GM19193 (cell line): Measurements from ENCODE around the gene ADAMTS13.

Experiments
- POLR2A ChIP-seq: IDR thresholded peaks from 4 replicates; pipeline ENCODE4 v1.6.1; 2011; ENCODE audit not compliant: insufficient read depth, insufficient read length; ENCODE audit errors: extremely low read depth

ADAMTS13 gene

GRCh38 chr9:133468777-133469421 is 46.7 kb downstream of the ADAMTS13 start:
- no peak for TF ChIP-seq POLR2A

- TF ChIP-seq POLR2A, result peak; percentile 22
Measured at GRCh38 chr9:133470427-133470924, 48.3 kb downstream of the ADAMTS13 start.

- no peak for TF ChIP-seq POLR2A
Measured at GRCh38 chr9:133470988-133471387, 48.8 kb downstream of the ADAMTS13 start.

GRCh38 chr9:133471551-133472276 is 49.5 kb downstream of the ADAMTS13 start:
- no peak for TF ChIP-seq POLR2A

GRCh38 chr9:133472277-133472645 is 50.1 kb downstream of the ADAMTS13 start:
- TF ChIP-seq POLR2A, result no peak

- no peak for TF ChIP-seq POLR2A
Measured at GRCh38 chr9:133472753-133473378, 50.7 kb downstream of the ADAMTS13 start.

- TF ChIP-seq POLR2A, result no peak
Measured at GRCh38 chr9:133473743-133474142, 51.6 kb downstream of the ADAMTS13 start.

GRCh38 chr9:133474215-133474614 is 52.0 kb downstream of the ADAMTS13 start:
- no peak for TF ChIP-seq POLR2A

GRCh38 chr9:133474853-133475252 is 52.7 kb downstream of the ADAMTS13 start:
- TF ChIP-seq POLR2A, result no peak

- no peak for TF ChIP-seq POLR2A
Measured at GRCh38 chr9:133475292-133476012, 53.3 kb downstream of the ADAMTS13 start.

- no peak for TF ChIP-seq POLR2A
Measured at GRCh38 chr9:133476036-133476931, 54.1 kb downstream of the ADAMTS13 start.

- TF ChIP-seq POLR2A, result no peak
Measured at GRCh38 chr9:133476941-133477340, 54.8 kb downstream of the ADAMTS13 start.

GRCh38 chr9:133477461-133477860 is 55.3 kb downstream of the ADAMTS13 start:
- no peak for TF ChIP-seq POLR2A
